GOT3 (cell line): ENCODE measurements around the gene PCDHA4.
"Not testable (repeated sequence)": the region's sequence is repeated elsewhere in the genome, so short reads cannot be mapped to it uniquely, and the experiment has no call there.

Source experiments
- DNase-seq: peaks from one replicate; lab custom pipeline; 2025; ENCODE audit warnings: mixed read lengths; lab: John Stamatoyannopoulos, UW

PCDHA4 gene

GRCh38 chr5:140821375-140822280, 14.8 kb downstream of the PCDHA4 start, which contains the start of gene PCDHA5:
TSS of gene PCDHA5 (plus strand) at chr5:140821613.
- DNase-seq: no peak

DNA sequence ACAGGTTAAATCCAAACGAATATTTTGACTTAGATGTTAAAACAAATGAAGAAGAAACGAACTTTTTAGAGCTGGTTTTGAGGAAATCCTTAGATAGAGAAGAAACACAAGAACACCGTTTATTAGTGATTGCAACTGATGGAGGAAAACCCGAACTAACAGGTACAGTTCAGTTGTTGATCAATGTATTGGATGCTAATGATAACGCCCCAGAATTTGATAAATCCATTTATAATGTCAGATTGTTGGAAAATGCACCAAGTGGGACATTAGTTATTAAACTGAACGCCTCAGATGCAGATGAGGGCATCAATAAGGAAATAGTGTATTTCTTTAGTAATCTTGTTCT, 15.4 kb downstream of the PCDHA4 start:
- DNase-seq: no peak

- DNase-seq: not testable (repeated sequence)
Measured at GRCh38 chr5:140822969-140823368, 16.1 kb downstream of the PCDHA4 start.

GRCh38 chr5:140823475-140823874, 16.6 kb downstream of the PCDHA4 start:
- DNase-seq: no peak

DNA sequence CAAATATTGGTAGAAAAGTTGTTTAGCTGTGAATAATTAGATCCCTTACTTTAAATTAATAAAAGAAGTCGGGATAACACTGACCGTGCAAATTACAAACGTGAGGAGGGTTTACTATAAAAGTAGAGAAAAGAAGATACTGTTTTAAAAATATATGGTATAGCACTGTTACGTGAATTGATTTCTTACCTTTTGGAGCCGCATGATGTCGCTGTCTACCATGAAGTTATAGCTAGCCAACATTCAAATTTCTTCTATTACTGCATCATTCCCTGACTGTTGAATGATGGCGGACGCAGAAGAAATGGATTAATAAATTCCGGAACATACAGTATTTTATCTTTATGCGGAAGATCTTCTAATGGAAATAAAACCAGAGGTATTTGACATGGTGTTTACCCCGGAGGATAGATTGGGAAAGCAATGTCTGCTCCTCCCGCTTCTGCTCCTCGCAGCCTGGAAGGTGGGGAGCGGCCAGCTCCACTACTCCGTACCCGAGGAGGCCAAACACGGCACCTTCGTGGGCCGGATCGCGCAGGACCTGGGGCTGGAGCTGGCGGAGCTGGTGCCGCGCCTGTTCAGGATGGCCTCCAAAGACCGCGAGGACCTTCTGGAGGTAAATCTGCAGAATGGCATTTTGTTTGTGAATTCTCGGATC, 21.0 kb downstream of the PCDHA4 start, which contains the start of gene PCDHA6:
PCDHA6 (plus strand) TSS at position 257 of the 658 bp plus-strand sequence; CDS start at position 389, 132 bp downstream.
- no peak for DNase-seq

DNA sequence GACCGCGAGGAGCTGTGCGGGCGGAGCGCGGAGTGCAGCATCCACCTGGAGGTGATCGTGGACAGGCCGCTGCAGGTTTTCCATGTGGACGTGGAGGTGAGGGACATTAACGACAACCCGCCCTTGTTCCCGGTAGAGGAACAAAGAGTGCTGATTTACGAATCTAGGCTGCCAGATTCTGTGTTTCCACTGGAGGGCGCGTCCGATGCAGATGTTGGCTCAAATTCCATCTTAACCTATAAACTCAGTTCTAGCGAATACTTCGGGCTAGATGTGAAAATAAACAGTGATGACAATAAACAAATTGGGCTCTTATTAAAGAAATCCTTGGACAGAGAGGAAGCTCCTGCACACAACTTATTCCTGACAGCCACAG, 21.5 kb downstream of the PCDHA4 start:
- DNase-seq: no peak

DNA sequence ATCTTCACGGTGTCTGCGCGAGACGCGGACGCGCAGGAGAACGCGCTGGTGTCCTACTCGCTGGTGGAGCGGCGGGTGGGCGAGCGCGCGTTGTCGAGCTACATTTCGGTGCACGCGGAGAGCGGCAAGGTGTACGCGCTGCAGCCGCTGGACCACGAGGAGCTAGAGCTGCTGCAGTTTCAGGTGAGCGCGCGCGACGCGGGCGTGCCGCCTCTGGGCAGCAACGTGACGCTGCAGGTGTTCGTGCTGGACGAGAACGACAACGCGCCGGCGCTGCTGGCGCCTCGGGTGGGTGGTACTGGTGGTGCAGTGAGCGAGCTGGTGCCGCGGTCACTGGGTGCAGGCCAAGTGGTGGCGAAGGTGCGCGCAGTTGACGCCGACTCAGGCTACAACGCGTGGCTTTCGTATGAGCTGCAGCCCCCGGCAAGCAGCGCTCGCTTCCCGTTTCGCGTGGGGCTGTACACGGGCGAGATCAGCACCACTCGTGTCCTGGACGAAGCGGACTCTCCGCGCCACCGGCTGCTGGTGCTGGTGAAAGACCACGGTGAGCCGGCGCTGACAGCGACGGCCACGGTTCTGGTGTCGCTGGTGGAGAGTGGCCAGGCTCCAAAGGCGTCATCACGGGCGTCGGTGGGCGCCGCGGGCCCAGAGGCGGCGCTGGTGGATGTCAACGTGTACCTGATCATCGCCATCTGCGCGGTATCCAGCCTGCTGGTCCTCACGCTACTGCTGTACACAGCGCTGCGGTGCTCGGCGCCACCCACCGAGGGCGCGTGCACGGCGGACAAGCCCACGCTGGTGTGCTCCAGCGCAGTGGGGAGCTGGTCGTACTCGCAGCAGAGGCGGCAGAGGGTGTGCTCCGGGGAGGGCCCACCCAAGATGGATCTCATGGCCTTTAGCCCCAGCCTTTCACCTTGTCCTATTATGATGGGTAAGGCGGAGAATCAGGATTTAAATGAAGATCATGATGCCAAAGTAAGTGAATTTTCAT, 22.9 kb downstream of the PCDHA4 start:
- not testable (repeated sequence) for DNase-seq

DNA sequence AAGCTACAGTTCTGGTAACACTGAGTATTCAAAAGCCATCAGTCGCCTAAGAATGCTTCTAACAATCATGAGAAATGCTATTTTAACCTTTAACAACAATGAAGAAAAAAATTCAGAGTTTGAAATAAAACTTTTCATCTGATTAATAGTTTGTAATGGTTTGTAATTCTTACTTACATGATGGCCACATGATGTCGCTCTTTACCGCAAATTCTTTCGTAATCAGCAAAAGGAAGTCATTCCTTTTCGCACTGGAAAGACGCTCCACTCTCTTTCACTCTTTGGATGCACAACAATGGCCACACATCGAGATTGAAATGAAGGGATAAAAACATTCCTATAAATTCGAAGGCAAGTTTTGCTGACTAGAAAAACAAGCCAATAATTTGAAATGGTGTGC, 27.1 kb downstream of the PCDHA4 start, which contains the start of gene PCDHA7:
PCDHA7 (plus strand) TSS at position 277 of the 400 bp plus-strand sequence; CDS start at position 392, 115 bp downstream.
- no peak for DNase-seq

DNA sequence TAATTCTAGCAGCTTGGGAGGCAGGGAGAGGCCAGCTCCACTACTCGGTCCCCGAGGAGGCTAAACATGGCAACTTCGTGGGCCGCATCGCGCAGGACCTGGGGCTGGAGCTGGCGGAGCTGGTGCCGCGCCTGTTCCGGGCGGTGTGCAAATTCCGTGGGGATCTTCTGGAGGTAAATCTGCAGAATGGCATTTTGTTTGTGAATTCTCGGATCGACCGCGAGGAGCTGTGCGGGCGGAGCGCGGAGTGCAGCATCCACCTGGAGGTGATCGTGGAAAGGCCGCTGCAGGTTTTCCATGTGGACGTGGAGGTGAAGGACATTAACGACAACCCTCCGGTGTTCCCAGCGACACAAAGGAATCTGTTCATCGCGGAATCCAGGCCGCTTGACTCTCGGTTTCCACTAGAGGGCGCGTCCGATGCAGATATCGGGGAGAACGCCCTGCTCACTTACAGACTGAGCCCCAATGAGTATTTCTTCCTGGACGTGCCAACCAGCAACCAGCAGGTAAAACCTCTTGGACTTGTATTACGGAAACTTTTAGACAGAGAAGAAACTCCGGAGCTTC, 27.7 kb downstream of the PCDHA4 start:
- DNase-seq: not testable (repeated sequence)

DNA sequence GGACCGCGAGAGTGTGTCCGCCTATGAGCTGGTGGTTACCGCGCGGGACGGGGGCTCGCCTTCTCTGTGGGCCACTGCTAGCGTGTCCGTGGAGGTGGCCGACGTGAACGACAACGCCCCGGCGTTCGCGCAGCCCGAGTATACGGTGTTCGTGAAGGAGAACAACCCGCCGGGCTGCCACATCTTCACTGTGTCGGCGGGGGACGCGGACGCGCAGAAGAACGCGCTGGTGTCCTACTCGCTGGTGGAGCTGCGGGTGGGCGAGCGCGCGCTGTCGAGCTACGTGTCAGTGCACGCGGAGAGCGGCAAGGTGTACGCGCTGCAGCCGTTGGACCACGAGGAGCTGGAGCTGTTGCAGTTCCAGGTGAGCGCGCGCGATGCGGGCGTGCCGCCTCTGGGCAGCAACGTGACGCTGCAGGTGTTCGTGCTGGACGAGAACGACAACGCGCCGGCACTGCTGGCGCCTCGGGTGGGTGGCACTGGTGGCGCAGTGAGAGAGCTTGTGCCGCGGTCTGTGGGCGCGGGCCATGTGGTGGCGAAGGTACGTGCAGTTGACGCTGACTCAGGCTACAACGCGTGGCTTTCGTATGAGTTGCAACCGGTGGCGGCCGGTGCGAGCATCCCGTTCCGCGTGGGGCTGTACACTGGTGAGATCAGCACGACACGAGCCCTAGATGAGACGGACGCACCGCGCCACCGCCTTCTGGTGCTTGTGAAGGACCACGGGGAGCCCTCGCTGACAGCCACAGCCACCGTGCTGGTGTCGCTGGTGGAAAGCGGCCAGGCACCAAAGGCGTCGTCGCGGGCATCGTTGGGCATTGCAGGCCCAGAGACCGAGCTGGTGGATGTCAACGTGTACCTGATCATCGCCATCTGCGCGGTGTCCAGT, 29.0 kb downstream of the PCDHA4 start:
- no peak for DNase-seq

DNA sequence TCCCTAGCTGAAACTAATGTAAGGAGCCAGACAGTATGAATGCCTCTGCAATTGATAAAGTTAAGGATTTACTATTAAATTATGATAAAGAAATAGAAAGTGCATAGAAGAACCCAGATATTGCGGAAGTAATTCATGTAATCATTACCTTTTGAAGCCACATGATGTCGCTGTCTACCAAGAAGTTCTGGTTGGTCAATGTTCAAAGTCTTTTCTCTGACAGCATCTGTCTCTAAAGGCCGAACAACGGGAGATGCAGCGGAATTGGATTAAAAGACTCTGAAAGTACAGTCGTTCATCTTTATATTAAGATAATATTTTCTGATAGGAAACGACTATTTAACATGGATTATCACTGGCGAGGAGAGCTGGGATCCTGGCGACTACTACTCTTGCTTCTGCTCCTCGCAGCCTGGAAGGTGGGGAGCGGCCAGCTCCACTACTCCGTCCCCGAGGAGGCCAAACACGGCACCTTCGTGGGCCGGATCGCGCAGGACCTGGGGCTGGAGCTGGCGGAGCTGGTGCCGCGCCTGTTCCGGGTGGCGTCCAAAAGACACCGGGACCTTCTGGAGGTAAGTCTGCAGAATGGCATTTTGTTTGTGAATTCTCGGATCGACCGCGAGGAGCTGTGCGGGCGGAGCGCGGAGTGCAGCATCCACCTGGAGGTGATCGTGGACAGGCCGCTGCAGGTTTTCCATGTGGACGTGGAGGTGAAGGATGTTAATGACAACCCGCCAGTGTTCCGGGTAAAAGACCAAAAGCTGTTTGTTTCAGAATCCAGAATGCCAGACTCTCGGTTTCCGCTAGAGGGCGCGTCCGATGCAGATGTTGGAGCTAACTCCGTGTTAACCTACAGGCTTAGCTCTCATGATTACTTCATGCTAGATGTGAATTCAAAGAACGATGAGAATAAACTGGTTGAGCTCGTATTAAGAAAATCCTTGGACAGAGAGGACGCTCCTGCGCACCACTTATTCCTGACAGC, 34.4 kb downstream of the PCDHA4 start, which contains the start of gene PCDHA8:
PCDHA8 (plus strand) TSS at position 210 of the 985 bp plus-strand sequence; CDS start at position 345, 135 bp downstream.
- DNase-seq: no peak

DNA sequence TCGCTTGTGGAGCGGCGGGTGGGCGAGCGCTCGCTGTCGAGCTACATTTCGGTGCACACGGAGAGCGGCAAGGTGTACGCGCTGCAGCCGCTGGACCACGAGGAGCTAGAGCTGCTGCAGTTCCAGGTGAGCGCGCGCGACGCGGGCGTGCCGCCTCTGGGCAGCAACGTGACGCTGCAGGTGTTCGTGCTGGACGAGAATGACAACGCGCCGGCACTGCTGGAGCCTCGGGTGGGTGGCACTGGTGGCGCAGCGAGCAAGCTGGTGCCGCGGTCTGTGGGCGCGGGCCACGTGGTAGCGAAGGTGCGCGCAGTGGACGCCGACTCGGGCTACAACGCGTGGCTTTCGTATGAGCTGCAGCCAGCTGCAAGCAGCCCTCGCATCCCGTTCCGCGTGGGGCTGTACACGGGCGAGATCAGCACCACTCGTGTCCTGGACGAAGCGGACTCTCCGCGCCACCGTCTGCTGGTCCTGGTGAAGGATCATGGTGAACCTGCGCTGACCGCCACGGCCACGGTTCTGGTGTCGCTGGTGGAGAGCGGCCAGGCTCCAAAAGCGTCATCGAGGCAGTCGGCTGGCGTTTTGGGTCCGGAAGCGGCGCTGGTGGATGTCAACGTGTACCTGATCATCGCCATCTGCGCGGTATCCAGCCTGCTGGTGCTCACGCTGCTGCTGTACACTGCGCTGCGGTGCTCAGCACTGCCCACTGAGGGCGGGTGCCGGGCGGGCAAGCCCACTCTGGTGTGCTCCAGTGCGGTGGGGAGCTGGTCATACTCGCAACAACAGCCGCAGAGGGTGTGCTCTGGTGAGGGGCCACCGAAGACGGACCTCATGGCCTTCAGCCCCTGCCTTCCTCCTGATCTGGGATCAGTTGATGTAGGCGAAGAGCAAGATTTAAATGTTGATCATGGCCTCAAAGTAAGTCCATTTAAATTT, 36.2 kb downstream of the PCDHA4 start:
- DNase-seq: no peak

DNA sequence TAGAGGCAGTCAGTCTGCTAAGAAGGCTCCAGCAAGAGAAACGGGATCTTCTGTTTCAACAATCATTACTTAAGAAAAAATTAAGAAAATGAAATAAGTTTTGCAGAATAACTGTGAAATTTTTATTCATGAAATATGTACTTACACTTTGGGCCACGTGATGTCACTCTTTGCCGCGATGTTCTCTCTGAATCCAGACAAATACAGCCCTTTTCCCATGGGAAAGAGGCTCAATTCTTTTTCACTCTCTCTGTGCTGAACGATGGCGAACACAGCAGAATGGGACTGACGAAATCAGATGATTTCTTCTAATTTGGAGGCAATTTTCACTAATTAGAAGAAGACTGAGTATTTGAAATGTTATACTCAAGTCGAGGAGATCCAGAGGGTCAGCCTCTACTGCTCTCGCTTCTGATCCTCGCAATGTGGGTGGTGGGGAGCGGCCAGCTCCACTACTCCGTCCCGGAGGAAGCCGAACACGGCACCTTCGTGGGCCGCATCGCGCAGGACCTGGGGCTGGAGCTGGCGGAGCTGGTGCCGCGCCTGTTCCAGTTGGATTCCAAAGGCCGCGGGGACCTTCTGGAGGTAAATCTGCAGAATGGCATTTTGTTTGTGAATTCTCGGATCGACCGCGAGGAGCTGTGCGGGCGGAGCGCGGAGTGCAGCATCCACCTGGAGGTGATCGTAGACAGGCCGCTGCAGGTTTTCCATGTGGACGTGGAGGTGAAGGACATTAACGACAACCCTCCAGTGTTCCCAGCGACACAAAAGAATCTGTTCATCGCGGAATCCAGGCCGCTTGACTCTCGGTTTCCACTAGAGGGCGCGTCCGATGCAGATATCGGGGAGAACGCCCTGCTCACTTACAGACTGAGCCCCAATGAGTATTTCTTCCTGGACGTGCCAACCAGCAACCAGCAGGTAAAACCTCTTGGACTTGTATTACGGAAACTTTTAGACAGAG, 41.6 kb downstream of the PCDHA4 start, which contains the start of gene PCDHA9:
PCDHA9 (plus strand) TSS at position 244 of the 964 bp plus-strand sequence; CDS start at position 358, 114 bp downstream.
- not testable (repeated sequence) for DNase-seq

GRCh38 chr5:140849831-140850634, 43.2 kb downstream of the PCDHA4 start:
- DNase-seq: not testable (repeated sequence)
